Measurements from ENCODE around the gene ACADM.
"Not testable (repeated sequence)": the region's sequence is repeated elsewhere in the genome, so short reads cannot be mapped to it uniquely, and the experiment has no call there.

The ACADM gene

DNA sequence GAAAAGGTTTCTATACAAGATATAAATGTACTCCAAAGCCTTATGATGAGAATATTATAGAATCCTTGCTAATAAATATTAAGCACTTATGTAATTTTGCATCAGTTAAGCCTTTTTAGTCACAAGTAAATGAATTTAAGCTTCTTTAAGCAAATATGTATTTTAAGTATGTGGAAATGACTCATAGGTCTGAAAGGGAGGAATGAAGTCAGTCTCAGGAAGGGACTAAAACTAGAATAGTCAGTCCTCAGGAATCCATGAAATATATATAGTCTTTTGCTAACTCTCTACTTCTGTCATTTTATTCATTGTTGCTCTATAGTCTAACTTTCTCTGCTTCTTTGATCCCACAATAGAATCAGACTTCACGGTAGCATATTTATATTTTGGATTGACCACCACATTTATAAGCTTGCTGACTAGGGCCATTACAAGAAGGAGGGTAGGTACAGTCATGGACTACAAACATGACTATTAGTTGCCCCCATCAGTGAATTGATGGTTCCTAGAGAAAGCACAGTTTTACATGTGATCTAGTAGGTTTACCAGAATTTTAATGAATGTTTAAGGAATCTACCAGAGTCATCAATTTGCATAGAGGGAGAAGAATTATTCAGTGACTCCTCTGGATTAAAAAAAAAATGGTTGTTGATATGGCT lies 41.3 kb downstream of the ACADM start:
- peak; percentile 68 to 88 for DNase-seq (ENCODE audit: low read depth in 2 of 2)
- TF ChIP-seq, protein P1, sequence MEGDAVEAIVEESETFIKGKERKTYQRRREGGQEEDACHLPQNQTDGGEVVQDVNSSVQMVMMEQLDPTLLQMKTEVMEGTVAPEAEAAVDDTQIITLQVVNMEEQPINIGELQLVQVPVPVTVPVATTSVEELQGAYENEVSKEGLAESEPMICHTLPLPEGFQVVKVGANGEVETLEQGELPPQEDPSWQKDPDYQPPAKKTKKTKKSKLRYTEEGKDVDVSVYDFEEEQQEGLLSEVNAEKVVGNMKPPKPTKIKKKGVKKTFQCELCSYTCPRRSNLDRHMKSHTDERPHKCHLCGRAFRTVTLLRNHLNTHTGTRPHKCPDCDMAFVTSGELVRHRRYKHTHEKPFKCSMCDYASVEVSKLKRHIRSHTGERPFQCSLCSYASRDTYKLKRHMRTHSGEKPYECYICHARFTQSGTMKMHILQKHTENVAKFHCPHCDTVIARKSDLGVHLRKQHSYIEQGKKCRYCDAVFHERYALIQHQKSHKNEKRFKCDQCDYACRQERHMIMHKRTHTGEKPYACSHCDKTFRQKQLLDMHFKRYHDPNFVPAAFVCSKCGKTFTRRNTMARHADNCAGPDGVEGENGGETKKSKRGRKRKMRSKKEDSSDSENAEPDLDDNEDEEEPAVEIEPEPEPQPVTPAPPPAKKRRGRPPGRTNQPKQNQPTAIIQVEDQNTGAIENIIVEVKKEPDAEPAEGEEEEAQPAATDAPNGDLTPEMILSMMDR (IDR thresholded peaks at IDR 0.05; ENCODE audit: low read depth, low read length): no peak
- no peak overlapping the region for H3K4me3 ChIP-seq (replicated peaks in 1 of 2; ENCODE audit: low read depth in 2 of 2, low read length in 2 of 2)

DNA sequence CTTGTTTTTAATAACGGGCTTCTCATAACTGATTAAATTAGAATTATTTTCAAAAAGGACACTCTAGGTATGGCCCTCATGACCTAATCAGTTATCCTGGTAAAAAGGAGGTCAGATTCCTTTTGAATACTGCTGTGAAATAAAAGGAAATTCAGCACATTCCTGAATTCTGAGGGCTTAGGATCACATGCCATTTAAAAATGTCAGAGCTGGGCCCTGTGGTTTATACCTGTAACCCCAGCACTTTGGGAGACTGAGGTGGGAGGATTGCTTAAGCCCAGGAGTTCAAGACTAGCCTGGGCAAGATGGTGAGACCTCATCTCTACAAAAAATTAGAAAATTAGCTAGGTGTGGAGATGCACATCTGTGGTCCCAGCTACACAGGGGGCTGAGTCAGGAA lies 43.5 kb downstream of the ACADM start:
- H3K4me3 ChIP-seq (replicated peaks in 1 of 2; ENCODE audit: low read depth in 2 of 2, low read length in 2 of 2): no peak overlapping the region
- TF ChIP-seq, protein P1 (IDR thresholded peaks at IDR 0.05; ENCODE audit: low read depth, low read length): no peak
- DNase-seq (ENCODE audit: low read depth in 2 of 2): peak in 1 of 2 donors; percentile 24

DNA sequence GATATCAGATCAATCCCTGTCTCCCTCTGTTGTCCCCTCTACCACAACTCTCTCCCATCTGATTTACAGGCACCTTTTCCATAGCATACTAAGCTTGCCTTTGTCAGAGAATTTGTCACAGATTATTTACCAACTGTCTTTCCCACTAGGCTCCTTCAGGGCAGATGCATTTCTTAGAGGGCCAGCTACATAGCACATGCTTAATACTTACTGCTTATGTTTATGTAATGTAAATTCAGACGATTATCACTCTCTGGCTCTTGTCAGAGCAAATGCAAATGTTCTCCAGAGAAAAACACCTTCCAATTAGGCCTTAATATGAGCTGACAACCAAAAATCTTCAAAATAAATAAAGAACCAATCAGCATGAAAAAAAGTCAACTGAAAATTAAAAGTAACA lies 46.3 kb downstream of the ACADM start:
- H3K4me3 ChIP-seq (replicated peaks in 1 of 2; ENCODE audit: low read depth in 2 of 2, low read length in 2 of 2): no peak overlapping the region
- TF ChIP-seq, protein P1 (IDR thresholded peaks at IDR 0.05; ENCODE audit: low read depth, low read length): no peak
- DNase-seq (ENCODE audit: low read depth in 2 of 2): no peak

DNA sequence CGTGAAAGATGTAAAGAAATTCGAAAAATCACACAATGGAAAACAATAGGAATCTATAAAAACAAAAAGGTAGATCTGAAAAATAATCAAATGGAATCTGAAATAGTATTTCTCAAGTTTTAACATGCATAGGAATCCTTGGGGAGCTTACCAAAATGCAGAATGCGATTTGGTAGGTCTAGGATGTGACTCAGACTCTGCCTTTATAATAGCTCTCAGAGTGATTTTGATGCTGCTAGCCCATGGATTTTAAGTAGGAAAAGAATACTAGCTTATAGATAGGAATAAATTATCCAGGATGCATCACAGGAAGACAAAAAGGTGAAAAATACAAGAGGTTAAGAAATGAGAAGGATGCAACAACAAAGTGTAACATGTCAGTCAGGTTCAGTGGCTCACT lies 47.5 kb downstream of the ACADM start:
- TF ChIP-seq, protein P1 (IDR thresholded peaks at IDR 0.05; ENCODE audit: low read depth, low read length): no peak
- peak in 1 of 2 donors; percentile 15 for DNase-seq (ENCODE audit: low read depth in 2 of 2)
- H3K4me3 ChIP-seq (replicated peaks in 1 of 2; ENCODE audit: low read depth in 2 of 2, low read length in 2 of 2): no peak overlapping the region

DNA sequence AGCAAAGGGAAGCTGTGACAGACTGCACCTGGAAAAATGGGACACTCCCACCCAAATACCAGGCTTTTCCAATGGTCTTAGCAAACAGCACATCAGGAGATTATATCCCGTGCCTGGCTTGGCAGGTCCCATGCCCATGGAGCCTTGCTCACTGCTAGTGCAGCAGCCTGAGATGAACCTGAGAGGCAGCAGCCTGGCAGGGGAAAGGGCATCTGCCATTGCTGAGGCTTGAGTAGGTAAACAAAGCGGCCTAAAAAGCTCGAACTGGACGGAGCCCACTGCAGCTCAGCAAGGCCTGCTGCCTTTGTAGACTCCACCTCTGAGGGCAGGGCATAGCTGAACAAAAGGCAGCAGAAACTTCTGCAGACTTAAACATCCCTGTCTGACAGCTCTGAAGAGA lies 53.3 kb downstream of the ACADM start:
- DNase-seq (ENCODE audit: low read depth in 2 of 2): not testable (repeated sequence)

DNA sequence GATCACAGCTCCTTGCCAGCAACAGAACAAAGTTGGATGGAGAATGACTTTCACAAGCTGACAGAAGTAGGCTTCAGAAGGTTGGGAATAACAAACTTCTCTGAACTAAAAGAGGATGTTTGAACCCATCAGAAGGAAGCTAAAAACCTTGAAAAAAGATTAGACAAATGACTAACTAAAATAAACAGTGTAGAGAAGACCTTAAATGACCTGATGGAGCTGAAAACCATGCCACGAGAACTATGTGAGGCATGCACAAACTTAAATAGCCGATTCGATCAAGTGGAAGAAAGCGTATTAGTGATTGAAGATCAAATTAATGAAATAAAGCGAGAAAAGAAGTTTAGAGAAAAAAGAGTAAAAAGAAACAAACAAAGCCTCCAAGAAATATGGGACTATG lies 54.2 kb downstream of the ACADM start:
- not testable (repeated sequence) for H3K4me3 ChIP-seq (replicated peaks in 1 of 2; ENCODE audit: low read depth in 2 of 2, low read length in 2 of 2); DNase-seq (ENCODE audit: low read depth in 2 of 2)

More for the DNA sequence above, 53.3 kb downstream of the ACADM start:
- H3K4me3 ChIP-seq (replicated peaks in 1 of 2; ENCODE audit: low read depth in 2 of 2, low read length in 2 of 2): not testable (repeated sequence)

DNA sequence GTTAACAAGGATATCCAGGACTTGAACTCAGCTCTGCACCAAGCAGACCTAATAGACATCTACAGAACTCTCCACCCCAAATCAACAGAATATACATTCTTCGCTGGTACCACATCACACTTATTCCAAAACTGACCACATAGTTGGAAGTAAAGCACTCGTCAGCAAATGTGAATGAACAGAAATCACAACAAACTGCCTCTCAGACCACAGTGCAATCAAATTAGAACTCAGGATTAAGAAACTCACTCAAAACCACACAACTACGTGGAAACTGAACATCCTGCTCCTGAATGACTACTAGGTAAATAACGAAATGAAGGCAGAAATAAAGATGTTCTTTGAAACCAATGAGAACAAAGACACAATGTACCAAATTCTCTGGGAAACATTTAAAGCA lies 55.7 kb downstream of the ACADM start:
- not testable (repeated sequence) for DNase-seq (ENCODE audit: low read depth in 2 of 2)

DNA sequence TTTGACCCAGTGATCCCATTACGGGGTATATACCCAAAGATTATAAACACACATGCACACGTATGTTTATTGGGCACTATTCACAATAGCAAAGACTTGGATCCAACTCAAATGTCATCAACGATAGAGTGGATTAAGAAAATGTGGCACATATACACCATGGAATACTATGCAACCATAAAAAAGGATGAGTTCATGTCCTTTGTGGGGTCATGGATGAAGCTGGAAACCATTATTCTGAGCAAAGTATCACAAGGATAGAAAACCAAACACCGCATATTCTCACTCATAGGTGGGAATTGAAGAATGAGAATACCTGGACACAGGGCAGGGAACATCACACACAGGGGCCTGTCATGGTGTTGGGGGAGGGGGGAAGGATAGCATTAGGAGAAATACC lies 59.4 kb downstream of the ACADM start:
- DNase-seq (ENCODE audit: low read depth in 2 of 2); H3K4me3 ChIP-seq (replicated peaks in 1 of 2; ENCODE audit: low read depth in 2 of 2, low read length in 2 of 2): not testable (repeated sequence)

More for the DNA sequence above, 55.7 kb downstream of the ACADM start:
- H3K4me3 ChIP-seq (replicated peaks in 1 of 2; ENCODE audit: low read depth in 2 of 2, low read length in 2 of 2): not testable (repeated sequence)

DNA sequence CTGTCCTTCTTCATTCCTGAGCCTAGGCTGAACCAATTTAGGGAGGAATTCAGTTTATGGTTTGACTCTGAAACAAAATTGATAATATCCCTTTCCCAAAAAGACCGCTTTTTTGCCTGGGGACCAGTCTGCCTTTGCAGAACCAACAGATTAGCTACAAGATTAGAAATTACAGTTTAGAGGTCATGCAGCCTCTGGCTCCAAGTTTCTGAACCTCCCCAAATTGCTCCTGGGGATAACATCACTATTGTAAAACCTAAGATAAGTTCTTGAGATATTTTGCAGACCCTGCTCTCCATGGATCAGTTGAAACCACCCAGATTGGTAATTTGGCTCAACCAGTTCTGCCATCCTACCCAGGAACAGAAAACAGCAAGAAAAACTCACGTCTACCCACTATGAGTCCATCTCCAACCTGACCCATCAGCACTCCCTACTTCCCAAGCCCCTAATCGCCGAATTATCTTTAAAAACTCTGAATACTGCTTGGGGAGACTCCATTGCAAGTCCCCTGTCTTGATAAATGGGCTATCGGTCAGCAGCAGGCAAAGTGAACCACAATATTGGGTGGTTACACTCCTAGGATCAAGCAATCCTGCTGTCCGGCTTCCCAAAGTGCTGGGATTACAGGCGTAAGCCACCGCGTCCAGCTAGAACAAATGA lies 60.9 kb downstream of the ACADM start:
- DNase-seq (ENCODE audit: low read depth in 2 of 2): no peak
- TF ChIP-seq, protein P1 (IDR thresholded peaks at IDR 0.05; ENCODE audit: low read depth, low read length): no peak
- peak overlapping the region; percentile 78 to 80 for H3K4me3 ChIP-seq (replicated peaks in 1 of 2; ENCODE audit: low read depth in 2 of 2, low read length in 2 of 2)

All from cardiac fibroblast (primary cell).